Smooth muscle cell (in vitro differentiated cells): Measurements from ENCODE around the gene NPIPB6. TPM values are rescaled to one million over a fixed set of nuclear protein-coding genes. Genes with fewer than 3 reads are reported as not detected.

ENCODE experiments used
- DNase-seq: peaks from one replicate; lab custom pipeline; 2025; ENCODE audit not compliant: unreplicated experiment; lab: John Stamatoyannopoulos, UW
- H2AFZ ChIP-seq: fragments of 200-600 bp; sonication (generic); 2 replicates; pipeline ENCODE4 v1.6.0; 2016; ENCODE audit warnings: antibody characterized with exemption, low read depth, mild to moderate bottlenecking
- H3F3A ChIP-seq: fragments of 200-600 bp; sonication (generic); 2 replicates; pipeline ENCODE4 v1.6.0; 2017; ENCODE audit warnings: antibody characterized with exemption, low read depth
- H3K27ac ChIP-seq: fragments of 200-600 bp; sonication (generic); 2 replicates; pipeline ENCODE4 v1.5.1; 2016; ENCODE audit warnings: low read depth, mild to moderate bottlenecking
- H3K27me3 ChIP-seq: fragments of 200-600 bp; sonication (generic); 2 replicates; pipeline ENCODE4 v1.6.1; 2016; ENCODE audit warnings: low read depth, mild to moderate bottlenecking
- H3K36me3 ChIP-seq: fragments of 200-600 bp; sonication (generic); 2 replicates; pipeline ENCODE4 v1.5.1; 2016; ENCODE audit warnings: low read depth
- H3K4me1 ChIP-seq: fragments of 200-600 bp; sonication (generic); 2 replicates; pipeline ENCODE4 v1.5.1; 2016; ENCODE audit warnings: low read depth
- H3K4me2 ChIP-seq: fragments of 200-600 bp; sonication (generic); 2 replicates; pipeline ENCODE4 v1.6.0; 2016; ENCODE audit warnings: mild to moderate bottlenecking
- H3K4me3 ChIP-seq: fragments of 200-600 bp; sonication (generic); 2 replicates; pipeline ENCODE4 v1.5.1; 2016; ENCODE audit warnings: mild to moderate bottlenecking
- H3K79me2 ChIP-seq: fragments of 200-600 bp; sonication (generic); 2 replicates; pipeline ENCODE4 v1.6.0; 2016; ENCODE audit warnings: low read depth, mild to moderate bottlenecking
- H3K9ac ChIP-seq: fragments of 200-600 bp; sonication (generic); 2 replicates; pipeline ENCODE4 v1.6.0; 2016; ENCODE audit warnings: low read depth
- H3K9me3 ChIP-seq: fragments of 200-600 bp; sonication (generic); replicated peaks from 2 replicates; pipeline ENCODE4 v1.5.1; 2016; ENCODE audit warnings: low read depth
- H4K20me1 ChIP-seq: fragments of 200-600 bp; sonication (generic); 2 replicates; pipeline ENCODE4 v1.6.0; 2016; ENCODE audit warnings: low read depth
- CTCF ChIP-seq: fragments of 200-600 bp; sonication (generic); IDR thresholded peaks from 2 replicates; pipeline ENCODE4 v1.5.1; 2017; ENCODE audit warnings: borderline replicate concordance, mild to moderate bottlenecking, antibody characterized with exemption; ENCODE audit not compliant: insufficient read depth, poor library complexity, severe bottlenecking
- WGBS: methylation state at CpG from one replicate; pipeline ENCODE4 v1.1.7; 2016; ENCODE audit warnings: low lambda C conversion rate; 5-methylcytosine and 5-hydroxymethylcytosine counted together
- polyA plus RNA-seq: library from polyadenylated mRNA; unstranded; fragments of >200 nt; fragmentation: Nextera tagmentation; extraction: Ambion mirVana; gene quantifications from 2 replicates; pipeline ENCODE4 v1.2.1, GENCODE V29; 2016
- total RNA-seq: library from RNA; depleted of rRNA; stranded (reverse); fragments of >200 nt; gene quantifications from 2 replicates; pipeline ENCODE4 v1.2.3, GENCODE V29; 2014

Gene NPIPB6
- total and polyA plus RNA-seq, 2 experiments from 2014 or later = 0.17 to 0.22 TPM

GRCh38 chr16:28316054-28316453 is 47.3 kb downstream of the NPIPB6 start:
- Histone ChIP-seq H3K4me1 (no peaks in the 10 kb centered on the region), H3K79me2 (no peaks in the 10 kb centered on the region), H3K9ac (no peak overlapping the region), H3F3A (no peaks in the 10 kb centered on the region), H3K36me3 (no peaks in the 10 kb centered on the region), H3K27me3 (no peaks in the 10 kb centered on the region), H3K27ac (no peak overlapping the region), H2AFZ (no peak overlapping the region), H4K20me1 (no peaks in the 10 kb centered on the region), H3K9me3 (no peaks in the 10 kb centered on the region), H3K4me2 (no peak overlapping the region), H3K4me3 (no peak overlapping the region)
- no peak for TF ChIP-seq CTCF
- no peak for DNase-seq
- WGBS = 88% methylated on average over 6 of the region's 6 CpGs

- H3K4me3 ChIP-seq = no peak overlapping the region
These were observed 49.7 kb downstream of the NPIPB6 start for GRCh38 chr16:28313587-28313986.

GRCh38 chr16:28312327-28312726 is 51.0 kb downstream of the NPIPB6 start:
- Histone ChIP-seq H3K27me3 (no peaks in the 10 kb centered on the region), H3K79me2 (no peaks in the 10 kb centered on the region), H3K4me3 (no peak overlapping the region), H3K36me3 (no peaks in the 10 kb centered on the region), H3K9me3 (no peaks in the 10 kb centered on the region), H3K27ac (no peak overlapping the region), H3K4me2 (no peak overlapping the region), H3K4me1 (no peaks in the 10 kb centered on the region), H2AFZ (no peak overlapping the region), H4K20me1 (no peaks in the 10 kb centered on the region), H3K9ac (no peak overlapping the region), H3F3A (no peaks in the 10 kb centered on the region)
- DNase-seq = no peak
- 94% methylated on average over 10 of the region's 10 CpGs for WGBS
- no peak for TF ChIP-seq CTCF

More at GRCh38 chr16:28313587-28313986, 49.7 kb downstream of the NPIPB6 start:
- H3F3A ChIP-seq = no peaks in the 10 kb centered on the region
- no peaks in the 10 kb centered on the region for H3K27me3 ChIP-seq
- H3K27ac ChIP-seq = no peak overlapping the region
- H3K4me2 ChIP-seq = no peak overlapping the region
- DNase-seq = no peak
- no peak overlapping the region for H2AFZ ChIP-seq
- no peaks in the 10 kb centered on the region for H3K9me3 ChIP-seq
- 57% methylated on average over 6 of the region's 11 CpGs for WGBS
- no peaks in the 10 kb centered on the region for H3K4me1 ChIP-seq
- no peaks in the 10 kb centered on the region for H3K36me3 ChIP-seq
- H3K9ac ChIP-seq = no peak overlapping the region
- H3K79me2 ChIP-seq = no peaks in the 10 kb centered on the region
- TF ChIP-seq CTCF = no peak
- no peaks in the 10 kb centered on the region for H4K20me1 ChIP-seq

DNA sequence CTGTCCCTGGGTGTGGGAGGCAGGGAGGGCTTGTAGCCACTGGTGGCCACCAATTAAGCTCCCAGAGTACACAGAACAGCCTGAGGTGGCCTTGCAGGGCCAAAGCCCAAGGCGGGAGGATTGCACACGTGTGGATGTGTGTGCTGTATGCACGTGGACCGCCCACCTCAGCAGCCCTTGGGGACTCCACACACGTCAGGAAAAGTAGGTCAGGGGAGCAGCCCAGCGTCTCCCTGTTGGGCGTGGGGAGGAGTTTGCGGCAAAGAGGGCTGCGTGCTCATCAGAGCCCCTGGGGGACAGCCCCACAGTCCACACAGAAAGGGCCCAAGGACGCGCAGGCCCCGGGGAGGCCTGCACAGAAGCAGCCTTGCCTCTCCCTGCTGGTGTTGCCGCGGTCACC is 51.4 kb downstream of the NPIPB6 start:
- Histone ChIP-seq H2AFZ (no peak overlapping the region), H3K27me3 (no peaks in the 10 kb centered on the region), H3K79me2 (no peaks in the 10 kb centered on the region), H3K27ac (no peak overlapping the region), H3K4me2 (no peak overlapping the region), H4K20me1 (no peaks in the 10 kb centered on the region), H3K9ac (no peak overlapping the region), H3F3A (no peaks in the 10 kb centered on the region), H3K4me3 (no peak overlapping the region), H3K4me1 (no peaks in the 10 kb centered on the region), H3K9me3 (no peaks in the 10 kb centered on the region), H3K36me3 (no peaks in the 10 kb centered on the region)
- whole genome bisulfite sequencing = 92% methylated on average over 14 of the region's 14 CpGs
- TF ChIP-seq CTCF = no peak
- DNase-seq = no peak
